Lung (tissue), 12 donors: Measurements from ENCODE around the gene ITGAD. TPM values are rescaled to one million over a fixed set of nuclear protein-coding genes. Genes with fewer than 3 reads are reported as not detected.

Experiments used
- ATAC-seq: fragments of 200-7000 bp; cut with Tn5 transposase; one replicate; pipeline ENCODE4 v1.9.1; 2020; ENCODE audit warnings: moderate number of reproducible peaks; ENCODE audit not compliant: insufficient read depth, low FRiP score
- DNase-seq, 3 donors: peaks; one replicate each; pipeline ENCODE4 v3.0.0-alpha.2; 2013 to 2017
- H3K27ac ChIP-seq, 2 donors: one replicate each; pipeline ENCODE4 v1.5.1; 2013; ENCODE audit warnings: mild to moderate bottlenecking in 2 of 2, moderate library complexity in 2 of 2, control low read depth in 1 of 2, inconsistent platforms in 1 of 2, low read depth in 1 of 2, low read length in 1 of 2
- H3K27me3 ChIP-seq, 3 donors: one replicate each; pipeline ENCODE4 v1.5.1; 2013; ENCODE audit warnings: low read length in 2 of 3; ENCODE audit not compliant: control insufficient read depth in 3 of 3, insufficient read depth in 3 of 3
- H3K36me3 ChIP-seq, 4 donors: one replicate each; pipeline ENCODE4 v1.5.1; 2013; ENCODE audit warnings: low read length in 4 of 4, mild to moderate bottlenecking in 1 of 4, moderate library complexity in 1 of 4; ENCODE audit not compliant: control insufficient read depth in 4 of 4, insufficient read depth in 4 of 4
- H3K4me1 ChIP-seq, 5 donors: one replicate each; pipeline ENCODE4 v1.5.1; 2013; ENCODE audit warnings: low read length in 5 of 5, mild to moderate bottlenecking in 2 of 5, moderate library complexity in 1 of 5; ENCODE audit not compliant: control insufficient read depth in 5 of 5, insufficient read depth in 5 of 5
- H3K4me3 ChIP-seq: one replicate; pipeline ENCODE4 v1.5.1; 2013; ENCODE audit warnings: mild to moderate bottlenecking, control low read depth, moderate library complexity
- H3K9ac ChIP-seq, 2 donors: one replicate each; pipeline ENCODE4 v1.5.1; 2013; ENCODE audit warnings: low read length in 2 of 2, control low read depth in 1 of 2; ENCODE audit not compliant: insufficient read depth in 1 of 2
- H3K9me3 ChIP-seq, 4 donors: one replicate each; pipeline ENCODE4 v1.5.1; 2013; ENCODE audit warnings: low read length in 3 of 4, mild to moderate bottlenecking in 1 of 4, moderate library complexity in 1 of 4; ENCODE audit not compliant: control insufficient read depth in 4 of 4, insufficient read depth in 3 of 4
- WGBS, 2 donors: extraction: QIAGEN DNeasy Blood & Tissue Kit; methylation state at CpG; one replicate each; pipeline ENCODE4 v1.1.7; 2013; 5-methylcytosine and 5-hydroxymethylcytosine counted together
- polyA plus RNA-seq, 2 donors: library from polyadenylated mRNA; stranded (reverse); fragments of 200-250 nt; gene quantifications; one replicate each; pipeline ENCODE4 v1.2.1, GENCODE V29; 2013
- total RNA-seq, 2 donors: library from RNA; depleted of rRNA in 1 of 2; stranded (reverse); fragments of >200 nt in 1 of 2; gene quantifications; one replicate each; pipeline ENCODE4 v1.2.1, GENCODE V29; 2014 to 2021
- TF ChIP-seq, protein P1 (sequence below): IDR thresholded peaks from 2 replicates; pipeline ENCODE4 v1.5.1; 2012; ENCODE audit warnings: mild to moderate bottlenecking; ENCODE audit errors: control extremely low read depth, extremely low read depth
- donor health status: control.
- donor health status: control.
- donor health status: Bipolar disorder and iron deficiency.
- donor health status: healthy.
- donor health status: DM: yes; HTN: yes; CAD: no.

ITGAD gene
- total and polyA plus RNA-seq, 4 donors, result 0.19 to 1.5 (median 0.33) TPM

GRCh38 chr16:31409433-31409832 lies 16.3 kb downstream of the ITGAD start:
- ATAC-seq, result no peak
- H3K36me3 ChIP-seq, result no peaks in the 10 kb centered on the region
- WGBS, 2 donors, result 45 to 68% methylated on average over 3 of the region's 3 CpGs
- no peak overlapping the region for H3K4me3 ChIP-seq
- TF ChIP-seq, protein P1, sequence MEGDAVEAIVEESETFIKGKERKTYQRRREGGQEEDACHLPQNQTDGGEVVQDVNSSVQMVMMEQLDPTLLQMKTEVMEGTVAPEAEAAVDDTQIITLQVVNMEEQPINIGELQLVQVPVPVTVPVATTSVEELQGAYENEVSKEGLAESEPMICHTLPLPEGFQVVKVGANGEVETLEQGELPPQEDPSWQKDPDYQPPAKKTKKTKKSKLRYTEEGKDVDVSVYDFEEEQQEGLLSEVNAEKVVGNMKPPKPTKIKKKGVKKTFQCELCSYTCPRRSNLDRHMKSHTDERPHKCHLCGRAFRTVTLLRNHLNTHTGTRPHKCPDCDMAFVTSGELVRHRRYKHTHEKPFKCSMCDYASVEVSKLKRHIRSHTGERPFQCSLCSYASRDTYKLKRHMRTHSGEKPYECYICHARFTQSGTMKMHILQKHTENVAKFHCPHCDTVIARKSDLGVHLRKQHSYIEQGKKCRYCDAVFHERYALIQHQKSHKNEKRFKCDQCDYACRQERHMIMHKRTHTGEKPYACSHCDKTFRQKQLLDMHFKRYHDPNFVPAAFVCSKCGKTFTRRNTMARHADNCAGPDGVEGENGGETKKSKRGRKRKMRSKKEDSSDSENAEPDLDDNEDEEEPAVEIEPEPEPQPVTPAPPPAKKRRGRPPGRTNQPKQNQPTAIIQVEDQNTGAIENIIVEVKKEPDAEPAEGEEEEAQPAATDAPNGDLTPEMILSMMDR, result no peak
- no peak overlapping the region for H3K27ac ChIP-seq
- DNase-seq, result no peak
- H3K9me3 ChIP-seq, result no peaks in the 10 kb centered on the region
- H3K4me1 ChIP-seq, result no peaks in the 10 kb centered on the region
- peaks cover 0 to 9% (median 0%) of the 10 kb centered on the region in 3 donors for H3K27me3 ChIP-seq
- H3K9ac ChIP-seq, result no peak overlapping the region

DNA sequence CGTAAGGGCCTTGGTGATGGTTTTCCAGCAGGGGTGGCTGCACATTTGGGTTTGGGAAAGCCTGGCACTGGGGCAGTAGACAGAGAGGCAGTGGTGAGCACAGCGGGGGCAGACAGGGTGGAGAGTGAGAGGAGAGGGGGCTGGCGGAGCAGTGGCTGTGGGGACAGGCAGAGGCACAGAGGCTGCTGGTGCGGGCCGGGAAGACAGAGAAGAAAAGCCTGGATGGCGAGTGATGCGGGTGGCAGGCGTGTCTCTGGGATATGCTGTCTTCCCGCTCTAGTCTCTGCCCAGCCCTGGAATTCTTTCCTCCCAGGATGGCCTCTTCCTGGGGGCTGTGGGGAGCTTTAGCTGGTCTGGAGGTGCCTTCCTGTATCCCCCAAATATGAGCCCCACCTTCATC lies 16.9 kb downstream of the ITGAD start:
- 77 to 86% methylated on average over 9 of the region's 9 CpGs for WGBS, 2 donors
- TF ChIP-seq, protein P1, result no peak
- no peak for DNase-seq

GRCh38 chr16:31411024-31411844 lies 18.1 kb downstream of the ITGAD start:
- TF ChIP-seq, protein P1, result no peak
- no peak for DNase-seq
- Histone ChIP-seq H3K9ac (no peak overlapping the region), H3K27me3 (peaks cover 0 to 7% (median 0%) of the 10 kb centered on the region in 3 donors), H3K4me3 (no peak overlapping the region), H3K27ac (no peak overlapping the region), H3K4me1 (no peaks in the 10 kb centered on the region), H3K36me3 (no peaks in the 10 kb centered on the region), H3K9me3 (no peaks in the 10 kb centered on the region)
- ATAC-seq, result no peak
- WGBS, 2 donors, result 75 to 85% methylated on average over 19 to 22 of the region's 22 CpGs

More for the DNA sequence above, 16.9 kb downstream of the ITGAD start:
- Histone ChIP-seq H3K27me3 (peaks cover 0 to 9% (median 0%) of the 10 kb centered on the region in 3 donors), H3K4me3 (no peak overlapping the region), H3K4me1 (no peaks in the 10 kb centered on the region), H3K9me3 (no peaks in the 10 kb centered on the region), H3K9ac (no peak overlapping the region), H3K36me3 (no peaks in the 10 kb centered on the region), H3K27ac (no peak overlapping the region)
- ATAC-seq, result no peak
